Measurements from ENCODE around the gene TMEM51. TPM values are rescaled to one million over a fixed set of nuclear protein-coding genes. Genes with fewer than 3 reads are reported as not detected.

The TMEM51 gene
- total and polyA plus RNA-seq, 9 of the 15 experiments (the other 6 are each of a cell fraction or from before 2014, with no cell fraction given): 0.06 to 1.4 (median 0.58) TPM

GRCh38 chr1:15231714-15232201 is 78.2 kb downstream of the TMEM51 start:
- Histone ChIP-seq H3K9ac (ENCODE audit: insufficient read depth in 1 of 2, low read depth in 2 of 2, low read length in 2 of 2) (no peak overlapping the region), H3K9me1 (ENCODE audit: control insufficient read depth, insufficient read depth, low read length) (no peaks in the 10 kb centered on the region), H3K27me3 (ENCODE audit: control insufficient read depth in 2 of 2, insufficient read depth in 2 of 2, low read length in 2 of 2) (peaks cover 21 to 24% of the 10 kb centered on the region in 2 experiments; a peak in 4 of 5 replicates), H4K20me1 (replicated peaks; ENCODE audit: control insufficient read depth, insufficient read depth, low read length) (no peaks in the 10 kb centered on the region), H2AFZ (ENCODE audit: low read depth, low read length) (no peak overlapping the region), H3K4me2 (ENCODE audit: insufficient read depth, low read length) (no peak overlapping the region), H3K9me3 (replicated peaks; ENCODE audit: control insufficient read depth, insufficient read depth, low read depth, low read length) (no peaks in the 10 kb centered on the region), H3K36me3 (ENCODE audit: control insufficient read depth, insufficient read depth, low read length) (no peaks in the 10 kb centered on the region), H3K27ac (ENCODE audit: extremely low read depth, low read depth, low read length) (no peak overlapping the region), H3K4me3 (no peak overlapping the region), H3K4me1 (replicated peaks in 1 of 2; ENCODE audit: control insufficient read depth in 2 of 2, insufficient read depth in 2 of 2, low read length in 2 of 2) (no peaks in the 10 kb centered on the region), H3K79me2 (ENCODE audit: control insufficient read depth, insufficient read depth, low read length) (no peaks in the 10 kb centered on the region)
- POLR2A ChIA-PET: interaction anchor here (0.8 kb wide), 1 partner anchor 23 kb away, joined by 3 read pairs; no protein-coding TSS in a partner anchor
- no peak for DNase-seq (ENCODE audit: extremely low read depth in 1 of 4, low spot score in 3 of 4)
- WGBS (ENCODE audit: insufficient coverage, low coverage, missing lambda C conversion rate): 4% methylated on average over 5 of the region's 5 CpGs
- CTCF ChIA-PET (ENCODE audit: low intra/inter-chr PET ratio): no interaction called here
- intact Hi-C loops (cut with micrococcal nuclease): no loop called here
- no TSS peak for BruUV-seq (replicated peaks)
- FAIRE-seq: no peak
- in situ Hi-C loops (cut with MboI): no loop called here
- ATAC-seq: no peak
- TF ChIP-seq EP300 (IDR thresholded peaks at IDR 0.05; ENCODE audit: low read length) (no peak), HOXB6 (CRISPR knock-in tag; IDR thresholded peaks at IDR 0.05; ENCODE audit: borderline replicate concordance) (no peak), TEAD2 (tag; IDR thresholded peaks at IDR 0.05) (no peak), ZNF12 (CRISPR knock-in tag; IDR thresholded peaks at IDR 0.05) (no peak), CEBPB (tag; IDR thresholded peaks at IDR 0.05) (peak; percentile 40), TAL1 (IDR thresholded peaks at IDR 0.05) (no peak), GATAD2B (IDR thresholded peaks at IDR 0.05; ENCODE audit: borderline replicate concordance) (no peak), ZSCAN32 (CRISPR knock-in tag; IDR thresholded peaks at IDR 0.05) (no peak)

- Histone ChIP-seq H3K4me3 (no peak overlapping the region), H3K27ac (ENCODE audit: extremely low read depth, low read depth, low read length) (no peak overlapping the region), H3K9me3 (replicated peaks; ENCODE audit: control insufficient read depth, insufficient read depth, low read depth, low read length) (no peaks in the 10 kb centered on the region), H3K9me1 (ENCODE audit: control insufficient read depth, insufficient read depth, low read length) (no peaks in the 10 kb centered on the region), H3K79me2 (ENCODE audit: control insufficient read depth, insufficient read depth, low read length) (no peaks in the 10 kb centered on the region), H3K27me3 (ENCODE audit: control insufficient read depth in 2 of 2, insufficient read depth in 2 of 2, low read length in 2 of 2) (peaks cover 14 to 25% of the 10 kb centered on the region in 2 experiments; a peak in 4 of 5 replicates), H2AFZ (ENCODE audit: low read depth, low read length) (no peak overlapping the region), H4K20me1 (replicated peaks; ENCODE audit: control insufficient read depth, insufficient read depth, low read length) (no peaks in the 10 kb centered on the region), H3K36me3 (ENCODE audit: control insufficient read depth, insufficient read depth, low read length) (no peaks in the 10 kb centered on the region), H3K4me2 (ENCODE audit: insufficient read depth, low read length) (no peak overlapping the region), H3K4me1 (replicated peaks in 1 of 2; ENCODE audit: control insufficient read depth in 2 of 2, insufficient read depth in 2 of 2, low read length in 2 of 2) (no peaks in the 10 kb centered on the region; a peak in 1 of 5 replicates), H3K9ac (ENCODE audit: insufficient read depth in 1 of 2, low read depth in 2 of 2, low read length in 2 of 2) (no peak overlapping the region)
- no peak for DNase-seq (ENCODE audit: extremely low read depth in 1 of 4, low spot score in 3 of 4)
- TF ChIP-seq ZKSCAN1 (IDR thresholded peaks at IDR 0.05; ENCODE audit: low read depth, low read length) (no peak), RBM25 (IDR thresholded peaks at IDR 0.05; ENCODE audit: low read depth, low read length, severe bottlenecking) (peak; percentile 24), ZNF146 (CRISPR knock-in tag; IDR thresholded peaks at IDR 0.05; ENCODE audit: unreplicated experiment) (peak; percentile 78), SETDB1 (IDR thresholded peaks at IDR 0.05; ENCODE audit: low read length) (no peak)
- intact Hi-C loops (cut with micrococcal nuclease) (no loop called here), in situ Hi-C loops (cut with MboI) (no loop called here)
- ATAC-seq: no peak
- no peak for FAIRE-seq
- ChIA-PET POLR2A (interaction anchor here (0.5 to 3.1 kb wide), 3 partner anchors 9 to 18 kb away, joined by 3 to 8 read pairs (median 3); no protein-coding TSS in a partner anchor), CTCF (ENCODE audit: low intra/inter-chr PET ratio) (no interaction called here)
- no TSS peak for BruUV-seq (replicated peaks)
Measured at GRCh38 chr1:15233689-15234088, 80.1 kb downstream of the TMEM51 start.
